ENCODE data around the gene WRNIP1.

The WRNIP1 gene

DNA sequence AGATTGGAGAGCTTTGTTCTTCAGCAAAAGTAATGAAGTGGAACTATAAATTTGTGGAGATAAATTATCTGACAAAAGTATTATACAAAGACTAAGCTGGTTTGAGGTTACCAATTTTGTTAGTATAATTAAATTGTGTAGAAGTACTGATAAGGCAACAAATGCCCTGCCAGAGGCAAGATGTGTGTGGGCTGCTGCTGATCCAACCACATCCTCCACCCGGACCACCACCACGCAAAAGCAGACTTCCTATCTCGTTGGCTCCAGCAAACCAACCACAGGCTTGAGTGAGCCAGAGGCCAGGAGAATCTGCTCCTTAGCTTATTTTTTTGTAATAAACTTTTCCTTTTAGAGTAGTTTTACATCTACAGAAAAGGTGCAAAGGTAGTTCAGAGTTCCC, 13.3 kb upstream of the WRNIP1 start:
- Histone ChIP-seq H3K4me3 (ENCODE audit: insufficient read depth, low read depth, low read length, poor library complexity, severe bottlenecking) (no peak overlapping the region), H3K36me3 (ENCODE audit: control insufficient read depth, insufficient read depth, low read length) (no peaks in the 10 kb centered on the region), H3K27me3 (replicated peaks; ENCODE audit: control insufficient read depth, insufficient read depth, low read length, poor library complexity, severe bottlenecking) (no peaks in the 10 kb centered on the region), H3K4me1 (ENCODE audit: control insufficient read depth, insufficient read depth, low read length, poor library complexity, severe bottlenecking) (no peaks in the 10 kb centered on the region), H3K27ac (ENCODE audit: insufficient read depth, low read length, poor library complexity, severe bottlenecking) (no peak overlapping the region), H3K9me3 (ENCODE audit: control insufficient read depth, low read length) (no peaks in the 10 kb centered on the region)
- no peak for DNase-seq

DNA sequence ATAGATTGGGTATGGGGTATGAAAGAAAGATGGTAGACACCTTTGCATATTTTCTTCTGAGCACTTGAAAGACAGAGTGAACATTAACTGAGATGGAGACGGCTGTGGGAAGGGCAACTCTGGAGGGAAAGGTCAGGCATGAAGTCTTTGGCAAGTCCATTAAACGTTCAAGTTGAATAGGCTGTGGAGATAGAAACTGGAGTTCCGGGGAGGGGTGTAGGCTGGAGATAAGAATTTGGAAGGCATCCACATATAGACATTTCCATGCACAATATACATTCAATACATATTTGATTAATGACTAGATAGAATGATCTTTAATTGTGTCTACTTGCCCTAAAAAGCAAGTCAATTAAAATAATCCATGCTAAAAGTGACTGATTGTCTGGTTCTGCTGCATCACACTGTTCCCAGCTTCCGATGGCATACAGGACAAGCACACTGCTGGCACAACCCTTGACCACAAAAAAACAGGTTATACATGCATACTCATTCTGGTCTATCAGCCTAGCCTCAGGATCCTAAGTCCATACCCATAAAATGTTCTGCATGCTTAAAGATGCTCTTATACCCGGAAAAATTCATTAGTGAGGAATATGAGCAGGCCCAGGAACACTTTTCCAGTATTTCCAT, 12.6 kb upstream of the WRNIP1 start:
- no peaks in the 10 kb centered on the region for H3K36me3 ChIP-seq (ENCODE audit: control insufficient read depth, insufficient read depth, low read length)
- no peaks in the 10 kb centered on the region for H3K9me3 ChIP-seq (ENCODE audit: control insufficient read depth, low read length)
- H3K4me1 ChIP-seq (ENCODE audit: control insufficient read depth, insufficient read depth, low read length, poor library complexity, severe bottlenecking): no peaks in the 10 kb centered on the region
- H3K27ac ChIP-seq (ENCODE audit: insufficient read depth, low read length, poor library complexity, severe bottlenecking): no peak overlapping the region
- no peak overlapping the region for H3K4me3 ChIP-seq (ENCODE audit: insufficient read depth, low read depth, low read length, poor library complexity, severe bottlenecking)
- H3K27me3 ChIP-seq (replicated peaks; ENCODE audit: control insufficient read depth, insufficient read depth, low read length, poor library complexity, severe bottlenecking): no peaks in the 10 kb centered on the region
- no peak for DNase-seq

DNA sequence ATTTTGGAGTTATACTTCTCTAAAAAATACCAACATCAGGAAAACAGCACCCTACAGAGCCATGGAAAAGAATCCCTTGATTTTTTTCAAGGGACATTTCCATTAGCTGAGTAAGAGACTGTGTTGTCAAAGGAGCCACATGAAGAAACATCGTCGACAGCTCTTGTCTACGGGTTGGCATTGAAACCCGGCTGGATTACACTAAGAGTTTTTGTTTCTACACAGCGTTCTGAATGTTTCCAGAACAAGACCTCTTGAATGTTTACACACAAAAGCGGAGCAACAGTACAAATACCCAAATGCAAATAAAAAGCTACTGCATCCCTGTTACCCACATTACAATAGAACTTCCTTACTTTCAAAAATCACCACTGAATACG, 12.1 kb upstream of the WRNIP1 start:
- DNase-seq: no peak
- Histone ChIP-seq H3K27ac (ENCODE audit: insufficient read depth, low read length, poor library complexity, severe bottlenecking) (no peak overlapping the region), H3K4me1 (ENCODE audit: control insufficient read depth, insufficient read depth, low read length, poor library complexity, severe bottlenecking) (no peaks in the 10 kb centered on the region), H3K36me3 (ENCODE audit: control insufficient read depth, insufficient read depth, low read length) (no peaks in the 10 kb centered on the region), H3K9me3 (ENCODE audit: control insufficient read depth, low read length) (no peaks in the 10 kb centered on the region), H3K27me3 (replicated peaks; ENCODE audit: control insufficient read depth, insufficient read depth, low read length, poor library complexity, severe bottlenecking) (no peaks in the 10 kb centered on the region), H3K4me3 (ENCODE audit: insufficient read depth, low read depth, low read length, poor library complexity, severe bottlenecking) (no peak overlapping the region)

DNA sequence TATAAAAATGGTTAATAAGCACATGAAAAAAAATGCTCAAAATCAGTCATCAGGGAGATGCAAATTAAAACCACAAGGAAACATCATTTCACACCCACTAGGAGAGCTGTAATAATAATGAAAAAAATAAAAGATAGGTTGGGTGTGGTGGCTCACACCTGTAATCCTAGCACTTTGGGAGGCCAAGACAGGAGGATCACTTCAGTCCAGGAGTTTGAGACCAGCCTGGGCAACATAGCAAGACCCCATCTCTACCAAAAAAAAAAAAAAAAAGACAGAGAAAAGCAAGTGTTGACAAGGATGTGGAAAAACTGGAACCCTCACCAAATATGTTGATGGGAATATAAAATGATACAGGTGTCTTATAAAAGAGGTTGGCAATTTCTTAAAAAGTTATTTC, 11.4 kb upstream of the WRNIP1 start:
- Histone ChIP-seq H3K27me3 (replicated peaks; ENCODE audit: control insufficient read depth, insufficient read depth, low read length, poor library complexity, severe bottlenecking) (no peaks in the 10 kb centered on the region), H3K4me3 (ENCODE audit: insufficient read depth, low read depth, low read length, poor library complexity, severe bottlenecking) (no peak overlapping the region), H3K9me3 (ENCODE audit: control insufficient read depth, low read length) (no peaks in the 10 kb centered on the region), H3K36me3 (ENCODE audit: control insufficient read depth, insufficient read depth, low read length) (no peaks in the 10 kb centered on the region), H3K4me1 (ENCODE audit: control insufficient read depth, insufficient read depth, low read length, poor library complexity, severe bottlenecking) (no peaks in the 10 kb centered on the region), H3K27ac (ENCODE audit: insufficient read depth, low read length, poor library complexity, severe bottlenecking) (no peak overlapping the region)
- DNase-seq: no peak

DNA sequence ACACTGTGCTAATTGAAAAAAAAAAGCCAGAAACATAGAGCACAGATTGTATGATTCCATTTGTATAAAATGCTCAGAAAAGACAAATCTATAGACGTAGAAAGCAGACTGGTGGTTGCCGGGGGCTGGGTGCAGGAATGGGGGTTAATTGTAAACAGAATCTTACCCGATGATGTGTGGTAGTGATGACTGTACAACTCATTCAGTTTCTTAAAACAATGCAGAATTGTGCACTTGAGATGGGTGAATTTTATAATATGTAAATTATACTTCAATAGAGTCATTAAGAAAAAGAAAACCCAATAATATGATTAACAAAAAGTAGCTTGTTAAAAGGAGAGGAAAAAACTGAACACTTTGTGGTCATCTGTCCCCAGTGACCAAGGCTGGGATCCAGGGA, 10.8 kb upstream of the WRNIP1 start:
- Histone ChIP-seq H3K4me1 (ENCODE audit: control insufficient read depth, insufficient read depth, low read length, poor library complexity, severe bottlenecking) (no peaks in the 10 kb centered on the region), H3K36me3 (ENCODE audit: control insufficient read depth, insufficient read depth, low read length) (no peaks in the 10 kb centered on the region), H3K27ac (ENCODE audit: insufficient read depth, low read length, poor library complexity, severe bottlenecking) (no peak overlapping the region)

DNA sequence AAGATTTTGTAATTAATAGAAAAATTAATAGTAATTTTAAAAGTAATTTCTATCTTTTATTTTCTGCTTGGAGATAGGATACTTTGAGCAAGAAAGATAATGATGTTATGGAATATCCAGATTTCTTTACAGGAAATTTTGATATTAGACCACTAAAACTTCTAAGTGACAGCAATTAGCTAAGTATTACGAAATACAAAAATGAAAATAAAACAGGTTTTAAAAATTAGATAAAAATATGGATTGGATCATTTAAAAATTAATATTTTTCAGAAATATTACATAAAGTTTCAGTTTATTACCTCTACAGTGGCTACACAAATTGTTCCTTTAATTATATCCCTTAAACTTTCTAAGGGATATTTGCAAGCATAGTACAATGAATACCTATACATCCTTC, 10.3 kb upstream of the WRNIP1 start:
- no peak overlapping the region for H3K27ac ChIP-seq (ENCODE audit: insufficient read depth, low read length, poor library complexity, severe bottlenecking)
- H3K9me3 ChIP-seq (ENCODE audit: control insufficient read depth, low read length): no peaks in the 10 kb centered on the region
- H3K27me3 ChIP-seq (replicated peaks; ENCODE audit: control insufficient read depth, insufficient read depth, low read length, poor library complexity, severe bottlenecking): no peaks in the 10 kb centered on the region

More for the DNA sequence above, 10.8 kb upstream of the WRNIP1 start:
- Histone ChIP-seq H3K9me3 (ENCODE audit: control insufficient read depth, low read length) (no peaks in the 10 kb centered on the region), H3K4me3 (ENCODE audit: insufficient read depth, low read depth, low read length, poor library complexity, severe bottlenecking) (no peak overlapping the region), H3K27me3 (replicated peaks; ENCODE audit: control insufficient read depth, insufficient read depth, low read length, poor library complexity, severe bottlenecking) (no peaks in the 10 kb centered on the region)
- DNase-seq: no peak

DNA sequence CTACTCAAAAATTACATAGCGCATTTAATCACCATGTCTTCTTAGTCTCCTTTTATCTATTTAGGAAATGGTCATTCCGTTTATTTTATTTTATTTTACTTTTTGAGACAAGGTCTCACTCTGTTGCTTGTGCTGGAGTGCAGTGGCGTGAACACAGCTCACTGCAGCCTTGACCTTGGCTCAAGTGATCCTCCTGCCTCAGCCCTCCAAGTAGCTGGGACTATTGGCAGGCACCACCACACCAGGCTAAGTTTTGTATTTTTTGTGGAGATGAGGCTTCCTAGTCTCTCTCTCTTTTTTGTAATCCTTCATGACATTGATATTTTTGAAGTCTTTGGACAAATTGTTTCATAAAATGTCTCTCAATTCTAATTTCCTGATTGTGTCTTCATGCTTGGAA, 9.7 kb upstream of the WRNIP1 start:
- H3K4me3 ChIP-seq (ENCODE audit: insufficient read depth, low read depth, low read length, poor library complexity, severe bottlenecking): no peak overlapping the region
- H3K36me3 ChIP-seq (ENCODE audit: control insufficient read depth, insufficient read depth, low read length): no peaks in the 10 kb centered on the region
- no peaks in the 10 kb centered on the region for H3K4me1 ChIP-seq (ENCODE audit: control insufficient read depth, insufficient read depth, low read length, poor library complexity, severe bottlenecking)
- no peaks in the 10 kb centered on the region for H3K27me3 ChIP-seq (replicated peaks; ENCODE audit: control insufficient read depth, insufficient read depth, low read length, poor library complexity, severe bottlenecking)
- no peaks in the 10 kb centered on the region for H3K9me3 ChIP-seq (ENCODE audit: control insufficient read depth, low read length)
- H3K27ac ChIP-seq (ENCODE audit: insufficient read depth, low read length, poor library complexity, severe bottlenecking): no peak overlapping the region
- no peak for DNase-seq

More for the DNA sequence above, 10.3 kb upstream of the WRNIP1 start:
- Histone ChIP-seq H3K4me3 (ENCODE audit: insufficient read depth, low read depth, low read length, poor library complexity, severe bottlenecking) (no peak overlapping the region), H3K4me1 (ENCODE audit: control insufficient read depth, insufficient read depth, low read length, poor library complexity, severe bottlenecking) (no peaks in the 10 kb centered on the region), H3K36me3 (ENCODE audit: control insufficient read depth, insufficient read depth, low read length) (no peaks in the 10 kb centered on the region)
- no peak for DNase-seq

DNA sequence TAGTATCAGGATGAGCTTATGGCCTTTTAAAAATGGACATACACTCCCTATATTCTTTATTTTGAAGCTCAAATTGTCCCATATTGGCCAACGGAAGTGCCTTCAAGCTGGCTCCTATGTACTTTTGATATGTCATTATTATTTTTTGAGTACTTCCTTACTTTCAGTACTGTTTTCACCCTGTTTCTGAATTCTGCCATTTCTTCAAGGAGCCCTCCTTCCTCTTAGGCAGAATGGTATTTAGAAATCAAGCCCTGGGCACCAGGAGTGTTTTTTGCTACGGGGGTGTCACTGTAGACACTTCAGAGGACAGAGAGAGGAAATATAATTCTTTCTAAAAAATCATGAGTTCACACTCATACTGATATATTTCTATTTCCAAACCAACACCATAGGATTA, 9.0 kb upstream of the WRNIP1 start:
- no peaks in the 10 kb centered on the region for H3K9me3 ChIP-seq (ENCODE audit: control insufficient read depth, low read length)
- H3K4me1 ChIP-seq (ENCODE audit: control insufficient read depth, insufficient read depth, low read length, poor library complexity, severe bottlenecking): no peaks in the 10 kb centered on the region
- DNase-seq: no peak
- no peak overlapping the region for H3K27ac ChIP-seq (ENCODE audit: insufficient read depth, low read length, poor library complexity, severe bottlenecking)
- no peaks in the 10 kb centered on the region for H3K27me3 ChIP-seq (replicated peaks; ENCODE audit: control insufficient read depth, insufficient read depth, low read length, poor library complexity, severe bottlenecking)
- H3K4me3 ChIP-seq (ENCODE audit: insufficient read depth, low read depth, low read length, poor library complexity, severe bottlenecking): no peak overlapping the region
- H3K36me3 ChIP-seq (ENCODE audit: control insufficient read depth, insufficient read depth, low read length): no peaks in the 10 kb centered on the region

DNA sequence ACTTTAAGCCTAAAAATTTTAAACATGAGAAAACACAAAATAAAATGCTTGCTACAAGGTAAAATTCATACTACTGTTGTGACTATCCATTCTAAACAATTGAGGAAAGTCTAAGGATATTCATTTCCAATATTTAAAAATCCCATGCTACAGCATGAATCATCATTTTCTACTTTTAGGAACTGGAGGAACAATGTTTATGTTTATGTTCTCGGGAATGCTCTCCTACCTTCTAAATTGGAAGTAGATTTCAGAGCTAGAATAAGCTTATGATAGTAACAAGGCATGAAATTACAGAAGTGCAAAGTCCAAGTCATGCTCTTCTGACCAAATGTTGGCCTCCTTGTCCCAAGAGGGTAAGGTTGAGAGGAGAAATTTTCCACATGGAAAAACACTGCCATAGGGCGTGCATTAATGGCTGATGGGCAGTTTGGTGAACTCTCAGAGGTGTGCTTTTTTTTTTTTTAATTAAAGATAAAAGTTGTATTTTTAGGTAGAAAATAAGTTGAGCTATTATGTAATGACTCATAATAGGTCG, 8.4 kb upstream of the WRNIP1 start:
- Histone ChIP-seq H3K4me1 (ENCODE audit: control insufficient read depth, insufficient read depth, low read length, poor library complexity, severe bottlenecking) (no peaks in the 10 kb centered on the region), H3K36me3 (ENCODE audit: control insufficient read depth, insufficient read depth, low read length) (no peaks in the 10 kb centered on the region), H3K27me3 (replicated peaks; ENCODE audit: control insufficient read depth, insufficient read depth, low read length, poor library complexity, severe bottlenecking) (no peaks in the 10 kb centered on the region), H3K27ac (ENCODE audit: insufficient read depth, low read length, poor library complexity, severe bottlenecking) (no peak overlapping the region), H3K9me3 (ENCODE audit: control insufficient read depth, low read length) (no peaks in the 10 kb centered on the region), H3K4me3 (ENCODE audit: insufficient read depth, low read depth, low read length, poor library complexity, severe bottlenecking) (no peak overlapping the region)
- DNase-seq: no peak

DNA sequence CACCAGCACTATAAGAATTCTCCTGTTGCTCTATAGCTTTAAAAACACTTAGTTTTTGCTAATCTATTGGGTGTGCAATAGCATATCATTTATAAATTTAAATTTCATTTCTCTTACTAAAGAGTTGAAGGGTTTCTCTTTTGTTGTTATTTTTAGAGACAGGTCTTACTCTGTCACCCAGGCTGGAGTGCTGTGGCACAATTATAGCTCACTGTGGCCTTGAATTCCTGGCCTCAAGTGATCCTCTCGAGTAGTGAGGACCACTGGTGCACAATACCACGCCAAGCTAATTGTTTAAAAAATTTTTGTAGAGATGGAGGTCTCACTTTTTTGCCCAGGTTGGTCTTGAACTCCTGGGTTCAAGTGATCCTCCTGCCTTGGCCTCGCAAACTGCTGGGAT, 6.2 kb upstream of the WRNIP1 start:
- Histone ChIP-seq H3K9me3 (ENCODE audit: control insufficient read depth, low read length) (no peaks in the 10 kb centered on the region), H3K36me3 (ENCODE audit: control insufficient read depth, insufficient read depth, low read length) (no peaks in the 10 kb centered on the region), H3K4me3 (ENCODE audit: insufficient read depth, low read depth, low read length, poor library complexity, severe bottlenecking) (no peak overlapping the region), H3K4me1 (ENCODE audit: control insufficient read depth, insufficient read depth, low read length, poor library complexity, severe bottlenecking) (no peaks in the 10 kb centered on the region), H3K27ac (ENCODE audit: insufficient read depth, low read length, poor library complexity, severe bottlenecking) (no peak overlapping the region), H3K27me3 (replicated peaks; ENCODE audit: control insufficient read depth, insufficient read depth, low read length, poor library complexity, severe bottlenecking) (no peaks in the 10 kb centered on the region)
- no peak for DNase-seq
